ENCODE data around the gene MRPL37. TPM values are rescaled to one million over a fixed set of nuclear protein-coding genes. Genes with fewer than 3 reads are reported as not detected.

MRPL37 gene
- total RNA-seq, 1 donor from 2014 or later, result 64.1 TPM

GRCh38 chr1:54257346-54257620 lies 57.3 kb downstream of the MRPL37 start:
- Mint-ChIP-seq H3K36me3 (ENCODE audit: low read depth) (no peaks in the 10 kb centered on the region), H3K4me1 (no peaks in the 10 kb centered on the region), H3K4me3 (no peak overlapping the region), H3K27ac (no peak overlapping the region), H3K27me3 (no peaks in the 10 kb centered on the region), H3K9me3 (no peaks in the 10 kb centered on the region)
- DNase-seq (no peak), ATAC-seq (ENCODE audit: low read depth) (no peak)
- POLR2A ChIA-PET, result no interaction called here
- TF ChIP-seq, protein P1, sequence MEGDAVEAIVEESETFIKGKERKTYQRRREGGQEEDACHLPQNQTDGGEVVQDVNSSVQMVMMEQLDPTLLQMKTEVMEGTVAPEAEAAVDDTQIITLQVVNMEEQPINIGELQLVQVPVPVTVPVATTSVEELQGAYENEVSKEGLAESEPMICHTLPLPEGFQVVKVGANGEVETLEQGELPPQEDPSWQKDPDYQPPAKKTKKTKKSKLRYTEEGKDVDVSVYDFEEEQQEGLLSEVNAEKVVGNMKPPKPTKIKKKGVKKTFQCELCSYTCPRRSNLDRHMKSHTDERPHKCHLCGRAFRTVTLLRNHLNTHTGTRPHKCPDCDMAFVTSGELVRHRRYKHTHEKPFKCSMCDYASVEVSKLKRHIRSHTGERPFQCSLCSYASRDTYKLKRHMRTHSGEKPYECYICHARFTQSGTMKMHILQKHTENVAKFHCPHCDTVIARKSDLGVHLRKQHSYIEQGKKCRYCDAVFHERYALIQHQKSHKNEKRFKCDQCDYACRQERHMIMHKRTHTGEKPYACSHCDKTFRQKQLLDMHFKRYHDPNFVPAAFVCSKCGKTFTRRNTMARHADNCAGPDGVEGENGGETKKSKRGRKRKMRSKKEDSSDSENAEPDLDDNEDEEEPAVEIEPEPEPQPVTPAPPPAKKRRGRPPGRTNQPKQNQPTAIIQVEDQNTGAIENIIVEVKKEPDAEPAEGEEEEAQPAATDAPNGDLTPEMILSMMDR (IDR thresholded peaks at IDR 0.05), result no peak
- CTCF ChIA-PET, result no interaction called here
- intact Hi-C loops (cut with micrococcal nuclease), result no loop called here

GRCh38 chr1:54257876-54258275 lies 57.9 kb downstream of the MRPL37 start:
- DNase-seq (no peak), ATAC-seq (ENCODE audit: low read depth) (no peak)
- CTCF ChIA-PET, result no interaction called here
- Mint-ChIP-seq H3K4me3 (no peak overlapping the region), H3K27me3 (no peaks in the 10 kb centered on the region), H3K36me3 (ENCODE audit: low read depth) (no peaks in the 10 kb centered on the region), H3K27ac (no peak overlapping the region), H3K9me3 (no peaks in the 10 kb centered on the region), H3K4me1 (no peaks in the 10 kb centered on the region)
- TF ChIP-seq, protein P1 (IDR thresholded peaks at IDR 0.05), result no peak
- POLR2A ChIA-PET, result no interaction called here
- intact Hi-C loops (cut with micrococcal nuclease), result no loop called here

DNA sequence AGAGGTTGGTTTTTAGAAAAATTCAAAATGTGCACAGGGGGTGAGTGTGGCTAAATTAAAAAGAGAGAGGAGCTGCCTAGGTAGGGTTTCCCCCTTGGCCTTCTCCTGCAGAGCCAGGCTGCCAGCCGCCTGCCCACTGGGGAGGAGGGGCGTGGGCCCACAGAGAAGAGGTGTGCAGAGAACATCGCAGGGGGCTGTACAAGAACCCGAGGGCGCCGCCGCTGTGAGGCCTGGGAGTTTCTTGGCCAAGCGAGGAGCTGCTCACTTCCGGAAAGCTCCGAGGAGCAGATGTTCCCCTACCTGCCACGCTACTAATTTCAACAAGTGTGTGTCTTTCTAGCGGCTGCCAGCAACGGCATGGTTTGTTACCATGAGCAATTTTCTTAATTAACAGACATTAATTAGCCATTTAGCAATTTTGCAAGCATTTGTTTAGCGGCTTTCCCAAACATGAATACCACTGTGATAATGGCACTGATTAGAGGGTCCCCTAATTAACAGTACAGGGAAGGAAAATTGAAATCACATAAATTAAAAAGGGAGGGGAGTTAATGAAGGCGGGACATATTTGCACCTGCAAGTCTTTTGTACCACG lies 59.7 kb downstream of the MRPL37 start:
- H3K4me3 Mint-ChIP-seq, result no peak overlapping the region
- ChIA-PET POLR2A (interaction anchor here (0.6 kb wide), 1 partner anchor 24 kb away, joined by 5 read pairs; no protein-coding TSS in a partner anchor), CTCF (no interaction called here)
- TF ChIP-seq, protein P1 (IDR thresholded peaks at IDR 0.05), result no peak
- no peaks in the 10 kb centered on the region for H3K4me1 Mint-ChIP-seq
- DNase-seq, result no peak
- no peak for ATAC-seq (ENCODE audit: low read depth)
- no peaks in the 10 kb centered on the region for H3K36me3 Mint-ChIP-seq (ENCODE audit: low read depth)
- no peaks in the 10 kb centered on the region for H3K27me3 Mint-ChIP-seq
- no peaks in the 10 kb centered on the region for H3K9me3 Mint-ChIP-seq
- no peak overlapping the region for H3K27ac Mint-ChIP-seq
- intact Hi-C loops (cut with micrococcal nuclease), result no loop called here

- TF ChIP-seq, protein P1 (IDR thresholded peaks at IDR 0.05), result no peak
- H3K4me1 Mint-ChIP-seq, result no peaks in the 10 kb centered on the region
- H3K4me3 Mint-ChIP-seq, result no peak overlapping the region
- ChIA-PET POLR2A (no interaction called here), CTCF (no interaction called here)
- no peak for DNase-seq
- H3K27ac Mint-ChIP-seq, result no peak overlapping the region
- no peak for ATAC-seq (ENCODE audit: low read depth)
- H3K36me3 Mint-ChIP-seq (ENCODE audit: low read depth), result no peaks in the 10 kb centered on the region
- H3K9me3 Mint-ChIP-seq, result no peaks in the 10 kb centered on the region
- intact Hi-C loops (cut with micrococcal nuclease), result no loop called here
- H3K27me3 Mint-ChIP-seq, result no peaks in the 10 kb centered on the region
These were observed 60.8 kb downstream of the MRPL37 start for GRCh38 chr1:54260810-54261209.

DNA sequence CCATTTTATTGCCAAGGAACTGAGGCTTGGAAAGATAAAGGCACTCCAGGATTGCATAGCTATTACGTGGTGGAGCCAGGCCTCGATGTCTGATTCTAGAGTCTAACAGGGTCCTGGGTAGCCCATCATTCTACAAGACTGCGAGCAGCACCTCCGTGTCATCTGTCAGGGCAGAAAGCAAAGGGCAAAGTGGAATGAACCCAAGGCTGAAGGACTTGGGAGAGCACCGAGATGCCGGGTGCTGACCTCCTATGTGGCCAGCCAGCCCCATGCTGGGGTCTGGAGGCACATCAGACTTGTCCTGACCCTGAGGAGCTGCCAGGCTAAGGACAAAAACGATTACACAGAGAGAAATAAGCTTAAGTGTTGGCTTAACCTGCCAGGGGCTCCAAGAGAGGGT lies 62.3 kb downstream of the MRPL37 start:
- TF ChIP-seq, protein P1 (IDR thresholded peaks at IDR 0.05), result no peak
- no peak overlapping the region for H3K27ac Mint-ChIP-seq
- CTCF ChIA-PET, result no interaction called here

More for the DNA sequence above, 62.3 kb downstream of the MRPL37 start:
- intact Hi-C loops (cut with micrococcal nuclease), result no loop called here
- H3K4me1 Mint-ChIP-seq, result no peaks in the 10 kb centered on the region
- no peaks in the 10 kb centered on the region for H3K27me3 Mint-ChIP-seq
- POLR2A ChIA-PET, result no interaction called here
- DNase-seq (no peak), ATAC-seq (ENCODE audit: low read depth) (no peak)
- H3K36me3 Mint-ChIP-seq (ENCODE audit: low read depth), result no peaks in the 10 kb centered on the region
- H3K9me3 Mint-ChIP-seq, result no peaks in the 10 kb centered on the region
- no peak overlapping the region for H3K4me3 Mint-ChIP-seq

Data from activated B cell treated with CpG ODN at 0.5 μM for 24 hours (primary cell).